ENCODE data around the gene ANGPTL2. TPM values are rescaled to one million over a fixed set of nuclear protein-coding genes. Genes with fewer than 3 reads are reported as not detected.

Gene ANGPTL2
- total and polyA plus RNA-seq, 9 of the 15 experiments (the other 6 are each of a cell fraction or from before 2014, with no cell fraction given), result not detected

DNA sequence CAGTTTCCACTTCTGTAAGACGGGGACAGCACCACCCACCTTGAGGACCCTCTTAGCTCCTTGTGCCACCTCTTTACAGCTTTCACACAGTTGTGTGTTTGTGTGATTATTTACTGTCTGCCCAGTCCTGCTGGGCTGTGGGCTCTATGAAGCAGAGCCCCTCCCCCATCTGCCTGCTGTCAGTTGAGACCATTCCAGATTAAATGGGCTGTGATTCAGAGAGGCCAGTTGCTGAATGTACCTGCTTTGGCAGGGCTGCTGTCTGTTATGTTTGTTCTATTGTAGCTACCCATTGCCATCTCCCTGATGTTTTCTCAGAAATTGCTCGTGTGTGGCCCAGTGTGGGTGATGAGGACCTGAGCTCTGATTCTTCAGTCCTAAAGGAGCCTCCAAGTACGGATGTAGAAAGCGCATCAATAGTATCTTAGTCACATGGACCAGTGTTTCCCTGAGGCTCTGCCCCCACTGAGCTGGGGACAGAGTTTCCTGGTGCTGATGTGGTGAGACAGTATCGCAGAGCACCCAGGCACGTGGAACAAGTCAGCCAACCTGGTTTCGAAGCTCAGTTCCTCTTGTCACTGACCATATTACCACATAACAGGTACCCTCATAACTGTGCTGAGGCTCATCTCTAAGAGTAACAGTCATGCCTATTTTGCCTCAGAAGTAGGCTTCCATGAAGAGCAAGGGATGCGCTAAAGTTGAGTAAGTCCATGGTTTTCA, 3.7 kb downstream of the ANGPTL2 start:
- Histone ChIP-seq H3K4me1 (replicated peaks in 1 of 2; ENCODE audit: control insufficient read depth in 2 of 2, insufficient read depth in 2 of 2, low read length in 2 of 2) (peaks cover 0 to 14% of the 10 kb centered on the region in 2 experiments; a peak in 3 of 5 replicates), H3K4me3 (no peak overlapping the region), H3K27ac (ENCODE audit: extremely low read depth, low read depth, low read length) (no peak overlapping the region), H2AFZ (ENCODE audit: low read depth, low read length) (no peak overlapping the region), H3K9ac (ENCODE audit: insufficient read depth in 1 of 2, low read depth in 2 of 2, low read length in 2 of 2) (no peak overlapping the region), H3K79me2 (ENCODE audit: control insufficient read depth, insufficient read depth, low read length) (no peaks in the 10 kb centered on the region), H3K9me3 (replicated peaks; ENCODE audit: control insufficient read depth, insufficient read depth, low read depth, low read length) (no peaks in the 10 kb centered on the region), H3K9me1 (ENCODE audit: control insufficient read depth, insufficient read depth, low read length) (no peaks in the 10 kb centered on the region), H4K20me1 (replicated peaks; ENCODE audit: control insufficient read depth, insufficient read depth, low read length) (peaks cover 23% of the 10 kb centered on the region), H3K27me3 (ENCODE audit: control insufficient read depth in 2 of 2, insufficient read depth in 2 of 2, low read length in 2 of 2) (peaks cover 31 to 70% of the 10 kb centered on the region in 2 experiments; a peak in 4 of 5 replicates), H3K4me2 (ENCODE audit: insufficient read depth, low read length) (no peak overlapping the region), H3K36me3 (ENCODE audit: control insufficient read depth, insufficient read depth, low read length) (no peaks in the 10 kb centered on the region)
- no peak for TF ChIP-seq NRF1 (conservative IDR thresholded peaks at IDR 0.05 in 1 of 2, IDR thresholded peaks at IDR 0.05 in 1 of 2)
- TF ChIP-seq, protein P1, sequence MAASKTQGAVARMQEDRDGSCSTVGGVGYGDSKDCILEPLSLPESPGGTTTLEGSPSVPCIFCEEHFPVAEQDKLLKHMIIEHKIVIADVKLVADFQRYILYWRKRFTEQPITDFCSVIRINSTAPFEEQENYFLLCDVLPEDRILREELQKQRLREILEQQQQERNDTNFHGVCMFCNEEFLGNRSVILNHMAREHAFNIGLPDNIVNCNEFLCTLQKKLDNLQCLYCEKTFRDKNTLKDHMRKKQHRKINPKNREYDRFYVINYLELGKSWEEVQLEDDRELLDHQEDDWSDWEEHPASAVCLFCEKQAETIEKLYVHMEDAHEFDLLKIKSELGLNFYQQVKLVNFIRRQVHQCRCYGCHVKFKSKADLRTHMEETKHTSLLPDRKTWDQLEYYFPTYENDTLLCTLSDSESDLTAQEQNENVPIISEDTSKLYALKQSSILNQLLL (CRISPR knock-in tag; IDR thresholded peaks at IDR 0.05; ENCODE audit: borderline replicate concordance), result no peak
- FAIRE-seq (no peak), DNase-seq (ENCODE audit: extremely low read depth in 1 of 4, low spot score in 3 of 4) (no peak), ATAC-seq (no peak)
- ChIA-PET POLR2A (interaction anchor here (0.6 to 1.5 kb wide), 4 partner anchors 9 to 46 kb away, joined by 3 to 6 read pairs (median 4); no protein-coding TSS in a partner anchor), CTCF (ENCODE audit: low intra/inter-chr PET ratio) (no interaction called here)
- WGBS (ENCODE audit: insufficient coverage, low coverage, missing lambda C conversion rate), result 9% methylated on average over 8 of the region's 8 CpGs
- in situ Hi-C loops (cut with MboI), result no loop called here
- no TSS peak for BruUV-seq (replicated peaks)
- intact Hi-C loops (cut with micrococcal nuclease), result no loop called here

DNA sequence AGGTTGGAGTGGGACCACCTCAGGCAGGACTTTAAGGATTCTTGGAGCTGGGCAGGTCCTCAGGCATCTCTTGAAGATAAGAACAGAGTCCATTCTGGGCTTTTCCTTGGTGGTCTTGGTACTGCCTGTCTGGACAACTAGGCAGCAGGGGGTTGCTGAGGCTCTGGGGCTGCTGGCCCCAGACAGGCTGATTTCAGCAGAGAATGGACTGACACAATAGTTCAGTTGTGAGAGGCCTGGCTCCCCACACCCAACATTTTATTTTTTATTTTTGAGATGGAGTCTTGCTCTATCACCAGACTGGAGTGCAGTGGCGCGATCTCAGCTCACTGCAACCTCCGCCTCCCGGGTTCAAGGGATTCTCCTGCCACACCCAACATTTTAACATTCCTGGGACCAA, 4.6 kb downstream of the ANGPTL2 start:
- no peak overlapping the region for H3K27ac ChIP-seq (ENCODE audit: extremely low read depth, low read depth, low read length)
- ChIA-PET CTCF (ENCODE audit: low intra/inter-chr PET ratio) (no interaction called here), POLR2A (interaction anchor here (0.6 to 1.5 kb wide), 3 partner anchors 47 to 423 kb away, joined by 3 read pairs; no protein-coding TSS in a partner anchor)
- H3K79me2 ChIP-seq (ENCODE audit: control insufficient read depth, insufficient read depth, low read length), result no peaks in the 10 kb centered on the region
- ATAC-seq (no peak), FAIRE-seq (no peak), DNase-seq (ENCODE audit: extremely low read depth in 1 of 4, low spot score in 3 of 4) (no peak)
- 8% methylated on average over 4 of the region's 4 CpGs for WGBS (ENCODE audit: insufficient coverage, low coverage, missing lambda C conversion rate)
- H3K27me3 ChIP-seq (ENCODE audit: control insufficient read depth in 2 of 2, insufficient read depth in 2 of 2, low read length in 2 of 2), result peaks cover 23 to 69% of the 10 kb centered on the region in 2 experiments; a peak in 4 of 5 replicates
- H3K4me1 ChIP-seq (replicated peaks in 1 of 2; ENCODE audit: control insufficient read depth in 2 of 2, insufficient read depth in 2 of 2, low read length in 2 of 2), result peaks cover 0 to 12% of the 10 kb centered on the region in 2 experiments; a peak in 3 of 5 replicates
- no peak for TF ChIP-seq ZBTB7A (IDR thresholded peaks at IDR 0.05; ENCODE audit: borderline replicate concordance, control insufficient read depth, low read depth, low read length)
- TF ChIP-seq MYC (IDR thresholded peaks at IDR 0.05; ENCODE audit: low read depth, low read length), result no peak
- TF ChIP-seq MYC (CRISPR knock-in tag; IDR thresholded peaks at IDR 0.05; ENCODE audit: borderline replicate concordance, low read depth), result no peak
- no peak for TF ChIP-seq ZC3H4 (CRISPR knock-in tag; IDR thresholded peaks at IDR 0.05; ENCODE audit: borderline replicate concordance)
- TF ChIP-seq U2AF2 (optimal IDR thresholded peaks at IDR 0.05; ENCODE audit: low read depth, low read length), result no peak
- peak; percentile 3 for TF ChIP-seq MEIS2 (IDR thresholded peaks at IDR 0.05; ENCODE audit: partially characterized antibody)
- no peak overlapping the region for H3K9ac ChIP-seq (ENCODE audit: insufficient read depth in 1 of 2, low read depth in 2 of 2, low read length in 2 of 2)
- no TSS peak for BruUV-seq (replicated peaks)
- no peaks in the 10 kb centered on the region for H3K9me1 ChIP-seq (ENCODE audit: control insufficient read depth, insufficient read depth, low read length)
- H3K4me2 ChIP-seq (ENCODE audit: insufficient read depth, low read length), result no peak overlapping the region
- intact Hi-C loops (cut with micrococcal nuclease) (no loop called here), in situ Hi-C loops (cut with MboI) (no loop called here)
- H3K9me3 ChIP-seq (replicated peaks; ENCODE audit: control insufficient read depth, insufficient read depth, low read depth, low read length), result no peaks in the 10 kb centered on the region
- H2AFZ ChIP-seq (ENCODE audit: low read depth, low read length), result no peak overlapping the region
- peaks cover 18% of the 10 kb centered on the region for H4K20me1 ChIP-seq (replicated peaks; ENCODE audit: control insufficient read depth, insufficient read depth, low read length)
- H3K4me3 ChIP-seq, result no peak overlapping the region
- H3K36me3 ChIP-seq (ENCODE audit: control insufficient read depth, insufficient read depth, low read length), result no peaks in the 10 kb centered on the region

Data from K562 (cell line).